RWPE1 (cell line): Measurements from ENCODE around the gene C2CD4A.

ENCODE experiments used
- CTCF ChIA-PET: fragments of 350-600 bp; sonication (Branson Sonifier 250); formaldehyde crosslinking; extraction: SDS; loops from one replicate; lab custom pipeline; 2021; lab: Yijun Ruan, JAX
- POLR2A ChIA-PET: fragments of 400-600 bp; formaldehyde crosslinking; extraction: SDS; loops from one replicate; lab custom pipeline; 2020; ENCODE audit warnings: antibody characterized with exemption; ENCODE audit not compliant: low non-redundant PET; lab: Yijun Ruan, JAX
- DNase-seq: peaks from one replicate; pipeline ENCODE4 v3.0.0; 2012; ENCODE audit warnings: low spot score
- H3K27ac ChIP-seq: fragments of 450-650 bp; 2 replicates; pipeline ENCODE4 v1.5.1; 2017
- CTCF ChIP-seq: fragments of 450-650 bp; conservative IDR thresholded peaks from 2 replicates; pipeline ENCODE4 v1.5.1; 2017; ENCODE audit warnings: low read depth, mild to moderate bottlenecking

C2CD4A gene

DNA sequence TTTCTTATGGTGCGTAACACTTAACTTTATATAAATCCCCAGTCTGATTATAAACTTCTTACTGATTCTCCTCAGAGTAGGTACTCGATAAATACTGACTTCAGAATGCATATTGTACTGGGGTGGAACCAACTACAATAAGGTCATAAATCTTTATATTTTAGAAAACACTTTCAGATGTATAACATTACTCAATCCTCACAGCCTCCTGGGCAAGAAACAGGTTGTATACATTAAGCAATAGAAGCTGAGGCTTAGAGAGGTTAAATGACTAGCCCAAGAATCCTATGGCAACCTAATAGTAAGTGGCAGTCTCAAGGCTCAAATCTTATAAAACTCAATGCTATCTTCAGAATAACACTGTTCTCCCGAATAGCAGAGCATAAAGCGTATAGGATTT is 15.6 kb upstream of the C2CD4A start:
- POLR2A ChIA-PET, result no interaction called here

DNA sequence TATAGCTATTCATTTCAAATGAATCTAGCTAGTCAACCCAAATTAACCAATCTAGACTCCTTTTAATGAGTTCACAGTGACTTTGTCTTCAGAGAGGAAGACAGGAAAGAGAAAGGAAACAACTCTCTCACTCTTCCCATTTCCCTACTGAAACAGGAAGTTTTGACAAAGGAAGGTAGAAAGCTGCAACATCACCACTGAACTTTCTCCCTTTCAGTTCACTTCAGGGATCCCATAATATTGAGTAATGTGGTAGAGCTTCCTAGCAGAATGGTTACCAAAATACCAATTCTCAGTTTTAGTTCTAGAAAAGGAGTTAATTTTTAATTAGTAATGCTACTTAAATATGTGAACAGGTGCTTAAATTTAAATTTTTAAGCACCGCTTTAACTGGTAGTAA is 14.1 kb upstream of the C2CD4A start:
- no peak overlapping the region for H3K27ac ChIP-seq
- ChIA-PET POLR2A (no interaction called here), CTCF (no interaction called here)
- no peak for TF ChIP-seq CTCF
- DNase-seq, result no peak

More for the DNA sequence above, 15.6 kb upstream of the C2CD4A start:
- no peak for DNase-seq
- no peak for TF ChIP-seq CTCF
- CTCF ChIA-PET, result interaction anchor here (0.7 kb wide), 1 partner anchor 9 kb away, joined by 3 read pairs; no protein-coding TSS in a partner anchor
- H3K27ac ChIP-seq, result no peak overlapping the region

DNA sequence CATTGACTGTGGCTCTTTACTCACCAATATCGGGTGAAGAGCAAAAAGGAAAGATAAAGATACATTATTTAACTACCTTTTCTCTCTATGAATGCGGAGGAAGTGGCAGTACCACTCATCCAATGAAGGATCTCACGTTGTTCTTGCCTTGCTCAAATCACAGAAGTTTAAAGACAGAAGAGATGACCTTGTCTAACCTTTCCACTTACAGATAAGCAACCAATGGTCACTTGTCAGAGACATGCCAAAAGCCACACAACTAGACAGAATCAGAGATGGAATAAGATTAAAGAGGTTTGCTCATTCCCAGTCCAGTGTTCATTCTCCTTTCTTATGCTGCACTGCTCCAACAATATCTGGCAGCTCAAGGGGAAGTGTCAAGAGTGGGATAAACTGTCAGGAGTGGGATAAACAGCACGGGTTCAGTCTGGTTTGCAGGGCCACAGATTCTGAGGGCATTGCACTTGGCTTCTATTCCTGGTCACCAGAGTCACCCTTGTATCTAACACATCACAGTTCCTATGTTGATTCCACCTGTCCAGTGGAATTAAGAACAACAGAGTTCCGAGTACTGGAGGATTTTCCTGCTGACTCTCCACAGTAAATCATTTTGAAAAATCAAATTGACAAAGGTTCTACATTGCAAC is 13.2 kb upstream of the C2CD4A start:
- no peak for DNase-seq
- H3K27ac ChIP-seq, result no peak overlapping the region
- POLR2A ChIA-PET, result no interaction called here
- TF ChIP-seq CTCF, result no peak
- CTCF ChIA-PET, result interaction anchor here (0.7 kb wide), 1 partner anchor 72 kb away, joined by 3 read pairs; no protein-coding TSS in a partner anchor

- no peak overlapping the region for H3K27ac ChIP-seq
- ChIA-PET POLR2A (no interaction called here), CTCF (no interaction called here)
- TF ChIP-seq CTCF, result no peak
- no peak for DNase-seq
These were observed 11.8 kb upstream of the C2CD4A start for GRCh38 chr15:62054979-62055378.

DNA sequence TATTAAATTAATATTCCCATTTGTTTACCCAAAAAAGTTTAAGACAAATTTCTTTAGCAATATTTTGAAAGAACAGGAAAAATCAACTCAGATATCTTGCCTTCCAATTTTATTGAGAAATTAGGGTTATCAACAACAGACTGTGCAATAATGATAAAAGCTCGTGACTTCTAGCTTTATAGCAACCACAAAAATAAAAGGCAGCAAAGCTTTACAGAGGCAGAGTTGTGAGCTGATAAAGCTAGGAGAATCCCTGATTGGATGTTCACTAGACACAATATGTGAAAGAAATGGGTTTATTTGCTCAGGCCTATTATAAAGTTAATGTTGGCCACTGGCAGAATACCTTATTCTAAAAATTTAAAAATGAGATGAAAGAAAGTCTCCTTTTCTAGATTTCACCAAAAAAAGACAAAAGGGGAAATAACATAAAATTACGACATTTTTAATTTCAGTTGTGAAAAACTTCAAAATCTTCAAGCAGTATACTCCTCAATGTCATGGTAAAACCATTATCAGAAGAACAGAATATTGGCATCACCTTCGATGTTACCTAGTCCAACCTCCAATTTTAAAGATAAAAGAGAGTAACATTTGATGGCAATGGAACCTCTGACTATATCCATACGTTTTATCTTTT is 9.3 kb upstream of the C2CD4A start:
- ChIA-PET CTCF (no interaction called here), POLR2A (no interaction called here)
- H3K27ac ChIP-seq, result no peak overlapping the region

More for the DNA sequence above, 9.3 kb upstream of the C2CD4A start:
- no peak for TF ChIP-seq CTCF
- DNase-seq, result no peak
